Middle frontal gyrus (tissue), 1 donor: ENCODE results near the gene ZFYVE27.

ENCODE experiments used
- DNase-seq: peaks from one replicate; pipeline ENCODE4 v3.0.0-alpha.2; 2015; ENCODE audit warnings: low spot score; ENCODE audit errors: extremely low spot score

Gene ZFYVE27

DNA sequence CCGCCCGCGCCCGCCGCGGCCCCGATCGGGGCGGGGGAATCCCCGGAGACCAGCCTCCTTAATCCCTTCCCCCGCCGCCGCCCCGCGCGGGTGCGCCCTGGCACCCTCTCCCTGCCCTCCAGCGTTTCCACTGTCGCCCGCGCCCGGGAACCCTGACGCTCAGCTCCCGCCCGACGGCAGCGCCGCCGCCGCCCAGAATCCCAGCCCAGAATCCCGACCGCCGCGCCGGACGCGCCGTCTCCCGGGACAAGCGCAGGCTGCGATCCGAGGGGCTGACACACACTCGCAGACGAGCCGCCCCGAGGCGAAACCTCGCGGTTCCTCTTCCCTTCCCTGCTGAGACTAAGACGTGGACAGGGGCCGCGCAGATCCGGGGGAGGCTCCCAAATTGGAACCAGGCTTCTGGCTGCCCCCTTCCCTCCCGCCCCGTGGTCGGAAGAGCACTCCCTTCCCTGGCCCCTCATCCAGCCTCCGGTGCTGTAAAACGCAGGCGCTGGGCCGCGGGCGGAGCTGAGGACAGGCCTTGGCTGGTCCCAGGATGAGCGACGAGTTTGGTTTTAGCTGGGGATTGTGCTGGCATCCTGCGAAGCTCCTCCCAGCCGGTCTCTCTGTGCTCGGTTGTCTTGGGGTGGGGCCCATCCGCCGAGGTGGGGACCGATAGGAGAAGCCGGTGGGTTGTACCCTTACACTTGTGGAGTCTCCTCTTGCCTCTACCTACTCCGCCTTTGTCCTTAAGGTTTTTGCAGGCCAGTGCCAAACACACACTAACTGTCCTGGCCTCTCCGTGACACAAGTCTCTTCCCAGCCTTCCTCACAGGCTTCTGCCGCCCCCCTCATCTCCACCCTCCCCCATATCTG, 22.3 kb upstream of the ZFYVE27 start:
- DNase-seq = no peak

DNA sequence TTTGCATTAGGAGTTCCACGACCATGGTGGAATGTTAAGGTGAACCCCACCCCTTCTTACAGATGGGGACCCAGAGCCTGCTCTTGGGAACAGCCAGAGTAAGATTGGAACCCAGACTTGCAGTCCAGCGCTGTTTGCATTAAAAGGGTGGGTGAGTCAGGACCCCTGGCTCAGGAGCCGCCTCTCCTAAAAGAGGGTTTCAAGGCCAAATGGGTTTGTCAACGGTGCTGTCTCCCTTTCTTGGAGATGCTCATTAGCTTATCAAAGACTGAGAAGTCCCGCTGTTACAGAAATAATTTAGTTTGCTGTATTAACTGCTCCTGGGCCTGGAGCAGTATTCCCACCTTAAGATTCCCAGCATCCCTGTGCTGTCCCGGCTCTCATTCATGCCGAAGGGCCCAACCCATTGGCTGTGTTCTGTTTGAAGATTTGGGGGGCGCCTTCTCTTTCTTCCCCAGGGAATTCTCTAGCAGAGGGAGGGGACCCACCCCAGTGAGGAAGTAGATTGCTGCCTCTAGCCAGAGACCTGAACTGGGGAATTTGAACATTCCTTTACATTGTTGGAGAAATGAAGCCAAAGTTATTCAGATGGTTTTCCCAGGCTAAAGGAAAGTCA, 21.6 kb upstream of the ZFYVE27 start:
- DNase-seq = no peak

DNA sequence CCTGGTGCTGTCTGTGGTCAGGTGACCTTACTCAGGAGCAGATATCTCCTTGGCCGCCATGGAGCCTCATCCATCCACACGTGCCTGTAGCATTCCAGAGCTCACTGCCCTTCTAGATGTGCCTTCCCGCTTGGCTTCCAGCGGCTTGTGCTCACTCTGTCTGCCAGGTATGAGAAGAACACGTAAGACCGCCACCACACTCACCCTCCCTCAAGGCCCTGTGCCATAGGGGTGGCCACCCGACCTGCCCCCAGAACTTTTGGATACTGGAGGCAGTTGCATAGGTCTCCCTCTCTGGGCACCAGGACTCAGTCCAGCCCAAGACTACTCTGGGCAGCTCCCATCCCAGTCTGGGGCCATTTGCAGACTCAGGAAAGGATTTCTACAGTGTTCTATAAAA, 19.3 kb upstream of the ZFYVE27 start:
- no peak for DNase-seq

DNA sequence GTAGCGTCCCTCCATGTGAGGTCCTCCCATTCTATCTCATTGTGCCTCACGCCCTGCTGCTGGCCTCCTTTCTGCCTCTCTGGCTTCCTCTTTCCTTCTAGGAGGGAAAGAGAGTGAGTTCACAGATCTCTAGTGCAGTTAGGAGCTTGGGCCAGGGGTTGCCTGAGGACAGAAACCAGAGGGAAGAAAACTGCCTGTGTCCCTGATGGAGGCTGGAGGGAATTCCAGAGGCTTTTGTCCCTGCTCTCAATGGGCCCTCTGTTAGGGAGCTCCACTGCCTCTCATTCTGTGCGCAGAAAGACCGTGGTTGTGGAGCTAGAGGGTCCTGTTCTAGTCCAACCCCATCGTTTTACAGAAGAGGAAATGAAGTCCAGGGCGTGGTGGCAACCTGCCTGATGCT, 18.8 kb upstream of the ZFYVE27 start:
- DNase-seq = peak; percentile 34

DNA sequence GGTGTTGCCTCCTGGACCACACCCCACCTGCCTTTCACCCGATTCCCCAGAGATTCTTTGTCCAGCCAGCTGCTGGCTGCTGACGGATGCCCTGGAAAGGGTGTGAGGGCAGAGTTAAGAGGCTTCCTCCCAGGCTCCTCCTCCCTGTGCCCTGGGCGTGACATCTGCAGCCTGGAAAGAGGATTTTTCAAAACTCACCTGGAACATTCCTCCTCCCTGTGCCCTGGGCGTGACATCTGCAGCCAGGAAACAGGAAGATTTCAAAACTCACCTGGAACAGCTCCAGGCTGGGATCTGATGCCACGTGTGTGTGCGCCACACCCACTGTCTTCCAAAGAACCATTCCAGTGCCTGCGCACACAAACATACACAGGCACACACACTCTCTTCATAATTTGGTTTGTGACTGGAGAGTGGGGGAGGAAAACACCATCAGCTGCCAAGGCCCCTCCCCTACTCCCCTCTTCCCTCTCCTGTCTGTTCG, 18.2 kb upstream of the ZFYVE27 start:
- no peak for DNase-seq

DNA sequence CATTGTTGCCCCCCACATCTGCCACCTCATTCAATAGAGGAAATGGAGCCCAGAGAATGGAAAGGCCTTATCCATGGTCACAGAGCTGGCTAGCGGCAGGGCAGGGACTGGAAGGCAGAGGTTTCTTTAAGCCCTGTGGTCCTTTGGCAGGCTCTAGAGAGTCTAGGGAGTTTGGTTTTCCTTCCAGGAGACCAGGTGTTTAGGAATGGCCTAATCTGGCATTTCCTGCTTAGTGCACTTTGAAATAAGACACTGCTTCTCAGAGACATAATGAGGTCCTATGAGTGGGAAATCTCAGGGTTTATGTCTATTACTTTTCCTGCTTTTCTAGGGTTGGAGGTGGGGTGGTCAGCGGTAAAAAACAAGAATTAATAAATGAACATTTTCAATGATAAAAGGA, 17.3 kb upstream of the ZFYVE27 start:
- DNase-seq = no peak

DNA sequence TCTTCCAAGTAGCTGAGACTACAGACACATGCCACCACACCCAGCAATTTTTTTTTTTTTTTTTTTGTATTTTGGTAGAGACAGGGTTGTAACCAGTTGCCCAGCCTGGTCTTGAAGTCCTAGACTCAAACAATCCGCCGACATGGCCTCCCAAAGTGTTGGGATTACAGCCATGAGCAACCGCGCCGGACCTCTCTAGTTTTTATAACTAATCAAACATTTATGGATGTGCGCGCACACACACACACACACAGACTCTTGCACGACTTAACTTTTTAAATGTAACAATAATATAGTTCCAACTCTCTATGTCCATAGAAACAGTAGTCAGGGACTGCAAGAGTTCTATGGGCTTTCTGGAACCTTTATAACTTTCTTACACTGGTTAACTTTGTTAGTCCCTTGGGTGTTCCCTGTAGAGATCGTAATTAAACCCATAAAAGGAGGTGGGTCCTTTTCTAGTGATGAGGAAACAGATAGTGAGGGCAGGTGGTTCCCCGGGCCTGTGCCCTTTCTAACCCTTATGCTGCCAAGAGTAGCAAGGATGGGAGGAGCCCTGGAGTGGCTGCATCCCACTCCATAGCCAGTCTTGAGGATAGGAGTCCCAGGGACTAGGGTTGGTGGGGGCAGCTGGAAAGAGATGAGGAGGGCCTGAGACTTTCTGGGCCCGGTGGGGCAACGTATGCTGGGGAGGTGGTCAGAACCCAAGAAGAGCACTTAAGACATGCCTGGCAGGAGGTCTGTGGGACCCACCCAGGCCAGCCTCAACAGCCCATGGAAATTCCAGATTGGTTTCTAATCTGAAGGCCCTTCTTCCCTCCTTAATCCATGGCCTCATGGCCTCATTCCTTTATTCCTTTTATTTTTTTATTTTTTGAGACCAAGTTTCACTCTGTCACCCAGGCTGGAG, 14.8 kb upstream of the ZFYVE27 start:
- no peak for DNase-seq

DNA sequence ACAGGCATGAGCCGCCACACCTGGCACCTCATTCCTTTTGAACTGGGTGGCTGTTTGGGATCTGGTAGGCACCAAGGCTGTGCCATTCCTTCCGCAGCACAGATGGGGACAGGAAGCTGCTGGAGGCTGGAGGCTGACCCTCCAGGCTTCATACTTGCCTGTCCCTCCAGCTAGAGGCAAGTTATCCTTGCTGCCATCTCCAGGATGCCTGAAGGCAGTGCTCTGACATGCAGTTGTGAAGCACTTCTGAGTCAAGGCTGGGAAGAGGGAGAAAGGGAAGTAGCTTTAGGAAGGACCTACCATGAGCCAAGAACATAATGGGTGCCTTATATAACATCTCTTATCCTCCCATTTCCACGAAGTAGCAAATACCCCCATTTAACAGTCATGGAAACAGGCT, 13.9 kb upstream of the ZFYVE27 start:
- DNase-seq = no peak

DNA sequence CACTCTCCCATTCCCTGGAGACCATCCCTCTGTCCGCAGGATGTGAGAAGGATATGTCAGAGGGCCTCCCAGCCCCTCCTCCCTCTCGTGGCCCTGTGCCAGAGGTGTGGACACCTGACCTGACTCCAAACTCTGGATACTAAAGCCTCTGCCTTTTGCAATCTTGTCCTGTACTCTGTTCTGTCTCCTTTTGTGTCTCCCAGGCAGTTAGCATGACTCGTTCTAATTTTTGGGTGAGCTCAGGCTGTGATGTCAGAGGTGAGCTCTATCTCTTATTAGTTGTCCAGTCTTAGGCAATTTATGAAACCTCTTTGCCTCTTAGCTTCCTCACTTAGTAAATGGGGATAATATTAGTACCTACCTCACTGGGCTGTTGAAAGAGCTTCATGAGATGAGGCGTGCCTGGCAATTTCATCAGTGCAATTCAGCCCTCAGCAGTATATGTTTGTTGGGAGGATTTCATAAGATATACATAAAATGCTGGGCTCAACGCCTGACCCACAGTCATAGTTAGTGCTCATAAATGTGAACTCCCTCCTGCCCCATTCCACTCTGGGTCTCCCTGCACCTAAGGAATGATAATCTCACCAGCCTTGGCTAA, 12.5 kb upstream of the ZFYVE27 start:
- DNase-seq = no peak

DNA sequence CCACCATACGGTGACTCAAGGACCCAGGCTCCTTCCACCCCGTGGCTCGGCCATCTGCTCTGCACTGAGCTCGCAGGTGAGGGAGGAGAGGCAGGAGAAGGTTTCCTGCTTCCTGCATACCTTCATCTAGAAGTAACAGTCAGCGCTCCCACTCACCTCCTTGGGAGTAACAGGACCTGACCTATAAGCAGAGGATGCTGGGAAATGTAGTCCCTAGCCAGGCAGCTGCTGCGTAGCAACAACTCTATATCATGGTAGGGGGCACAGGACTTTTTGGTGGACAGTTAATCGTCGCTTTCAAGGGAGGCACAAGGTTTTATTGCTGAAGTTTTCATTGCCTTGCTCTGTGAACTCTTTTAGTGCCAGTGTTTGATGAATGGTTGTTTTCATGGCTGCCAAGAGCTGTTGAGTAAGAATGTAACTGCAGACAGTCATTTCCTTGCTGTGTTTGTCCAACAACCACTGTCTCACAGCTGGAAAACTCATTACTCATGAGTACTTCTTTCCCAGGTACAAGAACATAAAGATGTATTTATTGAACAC, 10.2 kb upstream of the ZFYVE27 start:
- no peak for DNase-seq

DNA sequence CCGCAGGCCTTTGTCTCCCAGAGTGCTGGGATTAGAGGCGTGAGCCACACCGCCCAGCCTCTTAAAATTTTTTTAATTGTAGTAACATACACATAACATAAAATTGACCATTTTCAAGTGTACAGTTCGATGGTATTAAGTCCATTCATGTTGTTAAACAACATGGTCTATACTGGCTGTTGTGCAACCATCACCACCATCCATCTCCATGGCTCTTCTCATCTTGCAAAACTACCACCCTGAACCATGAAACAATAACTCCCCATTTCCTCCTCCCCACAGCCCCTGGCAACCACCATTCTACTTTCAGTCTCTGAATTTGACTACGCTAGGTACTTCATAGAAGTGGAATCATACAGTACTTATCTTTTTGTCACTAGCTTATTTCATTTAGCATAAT, 7.9 kb upstream of the ZFYVE27 start:
- DNase-seq = no peak

DNA sequence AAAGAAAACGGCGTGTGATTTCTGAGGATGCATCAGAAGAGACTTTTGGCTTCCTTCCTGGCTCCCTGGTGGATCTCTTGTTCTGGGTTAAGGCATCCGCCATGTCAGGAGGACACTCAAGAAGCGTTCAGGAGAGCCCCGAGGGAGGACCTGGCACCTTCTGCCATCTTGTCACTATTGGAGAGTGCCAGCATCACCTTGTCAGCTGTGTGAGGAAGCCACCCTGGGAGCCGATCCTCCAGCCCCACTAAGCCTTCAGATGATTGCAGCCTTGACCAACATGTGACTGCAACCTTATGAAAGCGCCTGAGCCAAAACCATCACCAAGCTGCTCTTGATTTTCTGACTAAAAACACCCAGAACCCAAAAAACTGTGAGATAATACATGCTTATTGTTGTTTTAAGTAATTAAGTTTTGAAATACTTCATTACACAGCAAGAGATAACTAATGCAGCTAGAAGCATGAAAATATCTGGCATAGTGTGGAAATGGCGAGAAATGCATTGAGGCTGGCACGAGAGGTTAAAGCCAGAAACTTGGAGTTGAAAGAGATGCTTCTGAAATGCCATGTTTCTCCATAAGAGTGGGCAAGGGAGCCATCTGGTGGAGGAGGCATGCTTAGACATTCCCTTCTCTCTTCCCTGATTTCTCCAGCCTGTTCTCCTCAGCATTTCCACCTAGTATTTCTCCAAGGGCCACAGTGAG, 5.4 kb upstream of the ZFYVE27 start:
- peak; percentile 72 for DNase-seq

DNA sequence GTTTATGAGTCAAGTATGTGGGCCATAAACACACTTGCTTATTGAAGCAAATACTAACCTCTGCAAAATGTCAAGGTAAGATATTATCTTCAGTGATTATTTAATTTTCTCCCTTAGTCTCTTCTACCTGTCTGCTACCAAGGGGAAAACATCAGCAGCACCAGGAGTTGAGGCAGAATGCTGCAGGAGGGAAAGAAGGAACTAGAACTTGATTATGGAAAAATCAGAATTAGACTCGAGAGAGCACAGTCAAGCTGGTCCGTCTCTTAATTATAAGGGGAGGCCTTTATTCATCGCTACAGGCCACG, 4.9 kb upstream of the ZFYVE27 start:
- no peak for DNase-seq

DNA sequence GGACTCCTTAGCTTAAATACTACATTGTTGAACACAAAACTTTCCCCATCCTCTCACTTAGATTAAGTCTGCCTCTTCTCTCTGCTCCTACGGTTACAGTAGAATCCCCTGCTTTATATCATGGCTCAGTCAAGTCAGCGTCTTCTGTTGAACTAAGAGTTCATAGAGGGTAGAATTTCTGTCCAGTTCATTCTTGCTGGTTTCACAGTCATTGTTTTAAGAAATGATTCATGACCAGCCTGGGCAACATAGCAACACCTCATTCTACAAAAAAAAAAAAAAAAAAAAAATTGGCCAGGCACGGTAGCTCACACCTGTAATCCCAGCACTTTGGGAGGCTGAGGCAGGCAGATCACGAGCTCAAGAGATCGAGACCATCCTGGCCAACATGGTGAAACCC, 3.7 kb upstream of the ZFYVE27 start:
- no peak for DNase-seq

DNA sequence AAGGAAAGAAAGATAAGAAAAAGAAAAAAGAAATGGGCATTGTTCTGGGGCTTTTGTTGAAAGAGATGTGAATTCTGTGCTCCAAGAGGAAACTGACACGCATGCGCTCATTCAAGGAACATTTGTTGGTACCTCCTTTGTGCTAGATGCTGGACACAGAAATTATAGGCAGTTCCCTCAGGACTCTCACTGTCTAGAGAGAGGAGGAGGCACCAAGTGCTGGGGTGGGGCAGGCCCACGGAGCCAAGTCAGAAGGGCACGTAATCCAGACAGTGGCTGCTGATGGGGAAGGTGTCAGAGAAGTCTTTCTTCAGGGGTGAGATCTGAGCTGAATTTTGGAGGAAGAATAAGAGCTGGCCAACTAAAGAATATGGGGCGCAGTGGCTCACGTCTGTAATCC, 2.9 kb upstream of the ZFYVE27 start:
- no peak for DNase-seq

DNA sequence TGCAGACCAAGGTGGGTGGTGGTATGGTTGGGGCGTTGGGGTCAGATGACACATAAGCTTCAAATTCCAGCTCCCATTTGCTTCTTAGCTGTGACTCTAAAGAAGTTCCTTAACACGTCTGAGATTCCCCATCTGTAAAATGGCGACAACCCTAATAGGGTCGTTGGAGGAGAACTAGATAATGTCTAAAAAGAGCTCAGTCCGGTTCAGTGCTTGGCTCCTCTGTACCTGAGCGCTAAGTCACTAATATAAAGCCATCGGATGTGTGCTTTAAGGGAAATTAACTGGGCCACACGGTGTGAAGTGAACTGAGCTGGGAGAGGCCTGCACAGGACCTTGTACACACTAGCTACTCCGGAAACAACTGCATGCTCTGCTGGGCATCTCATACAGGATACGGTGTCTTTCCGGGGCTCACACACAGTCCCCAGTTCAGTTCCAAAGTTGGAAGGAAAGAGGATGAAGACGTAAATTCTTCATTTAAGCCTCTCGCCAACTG, 476 bp upstream of the ZFYVE27 start:
- no peak for DNase-seq

DNA sequence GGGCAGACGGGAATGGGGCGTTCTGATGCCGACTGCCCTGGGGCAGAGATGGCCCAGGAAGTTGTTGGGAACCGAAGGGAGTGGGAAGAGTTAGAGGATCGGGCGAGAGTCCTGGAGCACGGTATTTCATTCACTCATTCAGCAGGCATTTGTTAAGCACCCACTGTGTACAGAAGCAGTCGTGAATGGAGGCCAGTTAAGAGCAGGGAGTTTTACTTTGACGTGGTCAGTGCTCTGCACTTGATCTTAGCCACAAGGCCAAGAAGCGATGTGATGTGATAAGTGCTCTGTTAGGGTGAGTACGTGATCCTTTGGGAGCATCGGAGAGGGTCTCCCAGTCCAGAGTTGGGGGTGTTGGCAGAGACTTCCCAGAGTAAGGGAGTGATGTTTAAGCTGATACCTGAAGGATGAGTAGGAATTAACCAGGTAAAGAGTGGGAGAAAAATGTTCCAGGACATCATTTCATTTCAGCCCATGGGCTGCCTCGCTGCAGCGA, 890 bp downstream of the ZFYVE27 start:
- no peak for DNase-seq

DNA sequence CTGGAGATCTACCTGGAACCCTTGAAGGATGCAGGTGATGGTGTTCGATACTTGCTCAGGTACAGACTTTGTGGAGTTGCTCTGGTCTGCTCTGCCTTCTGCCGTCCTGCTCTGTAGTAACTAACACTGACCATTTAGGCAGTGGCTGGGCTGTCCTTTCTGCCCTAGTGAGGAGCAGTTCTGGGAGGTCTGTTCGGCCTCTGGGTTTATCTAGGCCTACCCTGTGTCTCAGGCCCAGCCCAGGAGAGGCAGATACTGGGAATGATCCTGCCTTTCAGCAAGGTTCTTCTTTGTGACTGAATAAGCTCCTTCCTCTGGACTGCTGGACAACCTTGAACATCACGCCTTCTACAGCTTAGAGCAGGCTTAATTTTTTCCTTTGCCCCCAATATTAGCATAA, 1.7 kb downstream of the ZFYVE27 start:
- no peak for DNase-seq

DNA sequence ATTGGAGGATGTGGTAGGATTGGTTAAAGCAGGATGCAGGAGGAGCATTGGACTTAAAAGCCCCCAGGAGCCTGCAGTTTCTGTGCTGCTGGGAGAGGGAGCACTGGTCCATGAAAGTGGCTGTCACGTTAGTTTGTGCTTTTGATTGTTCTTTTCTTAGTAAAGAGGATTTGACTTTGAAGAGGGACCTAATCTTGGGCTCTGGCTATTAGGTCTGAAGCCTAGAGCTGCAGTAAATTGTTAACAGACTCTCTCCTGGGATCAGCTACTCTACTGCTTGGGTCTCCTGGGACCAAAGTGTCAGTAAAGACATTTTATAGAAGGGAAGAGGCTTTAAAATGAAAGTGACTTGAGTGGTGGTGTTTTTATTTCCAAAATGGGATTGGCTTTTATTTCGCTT, 3.7 kb downstream of the ZFYVE27 start:
- no peak for DNase-seq

DNA sequence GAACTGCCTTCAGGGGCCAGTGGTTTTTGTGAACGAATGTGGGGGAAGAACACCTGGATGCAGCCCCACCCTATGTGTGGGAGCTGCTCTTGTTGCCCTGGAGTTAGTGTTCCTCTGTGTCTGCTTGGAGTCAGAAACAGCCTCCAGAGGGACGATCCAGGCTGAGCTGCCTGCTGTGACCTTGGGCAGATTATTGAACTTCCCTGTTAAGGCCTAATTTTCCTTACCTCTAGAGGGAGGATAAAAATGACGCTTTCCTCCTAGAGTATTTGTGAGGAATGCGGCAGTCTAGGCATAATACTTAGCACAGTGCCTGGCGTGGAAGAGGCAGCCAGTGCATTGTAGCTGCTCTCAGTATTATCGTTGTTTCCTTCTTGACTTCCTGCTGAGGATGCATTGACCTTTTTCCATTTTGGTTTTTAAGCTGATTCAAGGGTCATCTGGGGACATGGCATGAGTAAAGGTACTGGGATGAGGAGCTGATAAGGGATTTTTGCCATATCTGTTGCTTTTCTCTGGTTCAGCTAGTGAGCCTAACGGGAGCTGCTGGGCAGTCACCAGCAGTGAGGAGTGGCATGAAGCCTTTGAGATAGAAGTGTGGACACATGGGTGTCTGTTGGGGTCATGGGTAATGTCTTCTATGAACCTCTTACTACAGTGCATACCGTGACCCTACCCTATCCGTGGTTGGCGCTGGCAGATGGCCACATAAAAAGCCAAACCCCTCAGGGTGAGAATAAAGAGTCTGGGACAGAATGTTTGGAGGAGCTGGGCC, 6.4 kb downstream of the ZFYVE27 start:
- DNase-seq = no peak
